Activated naive CD4-positive, alpha-beta T cell (primary cell): ENCODE results near the gene STAG3.

Experiments
- DNase-seq, 4 experiments: peaks; one replicate each; lab custom pipeline; 2025; lab: John Stamatoyannopoulos, UW

STAG3 gene

GRCh38 chr7:100155553-100156317, 22.0 kb upstream of the STAG3 start:
- no peak for DNase-seq

- DNase-seq = no peak
Measured at GRCh38 chr7:100156331-100157068, 21.2 kb upstream of the STAG3 start.

GRCh38 chr7:100157069-100157333, 20.7 kb upstream of the STAG3 start:
- no peak for DNase-seq

- no peak for DNase-seq
Measured at GRCh38 chr7:100157334-100158228, 20.1 kb upstream of the STAG3 start.

- peak; percentile 70 to 88 (median 82) for DNase-seq
Measured at GRCh38 chr7:100158229-100159098, 19.3 kb upstream of the STAG3 start, which contains the start of gene TRAPPC14. Gene TRAPPC14, minus strand, starts transcription at chr7:100158723. Its CDS starts 224 bp downstream, at chr7:100158499.

- no peak for DNase-seq
Measured at GRCh38 chr7:100159099-100159623, 18.6 kb upstream of the STAG3 start.

- DNase-seq = no peak
Measured at GRCh38 chr7:100160067-100160466, 17.7 kb upstream of the STAG3 start.

GRCh38 chr7:100163006-100163531, 14.6 kb upstream of the STAG3 start:
- no peak for DNase-seq

- no peak for DNase-seq
Measured at GRCh38 chr7:100163871-100164270, 13.8 kb upstream of the STAG3 start.

GRCh38 chr7:100166317-100166940, 11.3 kb upstream of the STAG3 start:
- DNase-seq = peak in 1 of 4 experiments; percentile 25

- no peak for DNase-seq
Measured at GRCh38 chr7:100166970-100167911, 10.5 kb upstream of the STAG3 start.

GRCh38 chr7:100167912-100168323, 9.8 kb upstream of the STAG3 start:
- DNase-seq = no peak

GRCh38 chr7:100169147-100169850, 8.4 kb upstream of the STAG3 start:
- peak in 1 of 4 experiments; percentile 33 for DNase-seq

GRCh38 chr7:100170101-100170897, 7.4 kb upstream of the STAG3 start:
- DNase-seq = no peak

GRCh38 chr7:100171087-100171681, 6.5 kb upstream of the STAG3 start:
- DNase-seq = no peak

GRCh38 chr7:100171840-100172239, 5.9 kb upstream of the STAG3 start:
- no peak for DNase-seq

GRCh38 chr7:100173806-100174495, 3.8 kb upstream of the STAG3 start:
- DNase-seq = no peak
